Liver (tissue), 9 donors: ENCODE data around the gene TXN. TPM values are rescaled to one million over a fixed set of nuclear protein-coding genes. Genes with fewer than 3 reads are reported as not detected.

ENCODE experiments used
- DNase-seq: peaks from one replicate; pipeline ENCODE4 v3.0.0-alpha.2; 2017; ENCODE audit warnings: low spot score
- H3K27ac ChIP-seq, 2 donors: one replicate each; pipeline ENCODE4 v1.7.0; 2013; ENCODE audit warnings: inconsistent platforms in 2 of 2, low read length in 2 of 2, control low read depth in 1 of 2, low read depth in 1 of 2, mild to moderate bottlenecking in 1 of 2
- H3K27me3 ChIP-seq, 4 donors: one replicate each; pipeline versions ENCODE4 v1.6.1 to v1.7.0; 2013; ENCODE audit warnings: low read length in 3 of 4, inconsistent platforms in 1 of 4, mild to moderate bottlenecking in 1 of 4, moderate library complexity in 1 of 4; ENCODE audit not compliant: control insufficient read depth in 4 of 4, insufficient read depth in 4 of 4
- H3K36me3 ChIP-seq, 4 donors: one replicate each; pipeline versions ENCODE4 v1.6.1 to v1.7.0; 2013; ENCODE audit warnings: low read length in 3 of 4, mild to moderate bottlenecking in 3 of 4, low read depth in 1 of 4, moderate library complexity in 1 of 4; ENCODE audit not compliant: control insufficient read depth in 4 of 4, insufficient read depth in 3 of 4
- H3K4me1 ChIP-seq, 4 donors: one replicate each; pipeline versions ENCODE4 v1.6.1 to v1.7.0; 2013; ENCODE audit warnings: low read length in 3 of 4, mild to moderate bottlenecking in 3 of 4, moderate library complexity in 1 of 4; ENCODE audit not compliant: control insufficient read depth in 4 of 4, insufficient read depth in 4 of 4
- H3K4me3 ChIP-seq, 3 donors: one replicate each; pipeline versions ENCODE4 v1.6.1 to v1.7.0; 2013; ENCODE audit warnings: low read length in 3 of 3, control low read depth in 1 of 3, low read depth in 1 of 3, mild to moderate bottlenecking in 1 of 3
- H3K9ac ChIP-seq, 2 donors: one replicate each; pipeline ENCODE4 v1.7.0; 2013; ENCODE audit warnings: low read length in 2 of 2, mild to moderate bottlenecking in 2 of 2, moderate library complexity in 2 of 2, control low read depth in 1 of 2, low read depth in 1 of 2
- H3K9me3 ChIP-seq, 4 donors: one replicate each; pipeline versions ENCODE4 v1.6.1 to v1.7.0; 2013; ENCODE audit warnings: low read length in 3 of 4; ENCODE audit not compliant: control insufficient read depth in 4 of 4
- EGR1 ChIP-seq, 2 donors: IDR thresholded peaks; 2 replicates each; pipeline ENCODE4 v1.6.1; 2016 to 2018; ENCODE audit warnings: antibody characterized with exemption in 2 of 2, low read depth in 2 of 2
- FOXA1 ChIP-seq: IDR thresholded peaks from 2 replicates; pipeline ENCODE4 v1.6.1; 2016; ENCODE audit warnings: antibody characterized with exemption
- FOXA2 ChIP-seq: IDR thresholded peaks from 2 replicates; pipeline ENCODE4 v1.6.1; 2016; ENCODE audit warnings: antibody characterized with exemption
- GABPA ChIP-seq, 2 donors: IDR thresholded peaks in 1 of 2; conservative IDR thresholded peaks in 1 of 2; 2 replicates each; pipeline ENCODE4 v1.6.1; 2016; ENCODE audit warnings: antibody characterized with exemption in 2 of 2, mild to moderate bottlenecking in 1 of 2, moderate library complexity in 1 of 2
- HNF4A ChIP-seq, 2 donors: conservative IDR thresholded peaks; 2 replicates each; pipeline ENCODE4 v1.6.1; 2016; ENCODE audit warnings: antibody characterized with exemption in 2 of 2, mild to moderate bottlenecking in 2 of 2
- HNF4G ChIP-seq: IDR thresholded peaks from 2 replicates; pipeline ENCODE4 v1.6.1; 2016; ENCODE audit warnings: antibody characterized with exemption
- JUND ChIP-seq, 2 donors: IDR thresholded peaks; 2 replicates each; pipeline ENCODE4 v1.6.1; 2016; ENCODE audit warnings: antibody characterized with exemption in 2 of 2
- MAX ChIP-seq: IDR thresholded peaks from 2 replicates; pipeline ENCODE4 v1.6.1; 2016; ENCODE audit warnings: antibody characterized with exemption
- NR2F2 ChIP-seq: IDR thresholded peaks from 2 replicates; pipeline ENCODE4 v1.6.1; 2016; ENCODE audit warnings: antibody characterized with exemption
- RAD21 ChIP-seq, 2 donors: IDR thresholded peaks; 2 replicates each; pipeline ENCODE4 v1.6.1; 2016; ENCODE audit warnings: antibody characterized with exemption in 2 of 2, mild to moderate bottlenecking in 2 of 2
- RXRA ChIP-seq, 2 donors: IDR thresholded peaks; 2 replicates each; pipeline ENCODE4 v1.6.1; 2017 to 2018; ENCODE audit warnings: antibody characterized with exemption in 2 of 2, mild to moderate bottlenecking in 1 of 2
- SP1 ChIP-seq: IDR thresholded peaks from 2 replicates; pipeline ENCODE4 v1.6.1; 2018; ENCODE audit warnings: antibody characterized with exemption, mild to moderate bottlenecking
- TAF1 ChIP-seq: conservative IDR thresholded peaks from 2 replicates; pipeline ENCODE4 v1.6.1; 2016; ENCODE audit warnings: antibody characterized with exemption, mild to moderate bottlenecking
- YY1 ChIP-seq: IDR thresholded peaks from 2 replicates; pipeline ENCODE4 v1.6.1; 2016; ENCODE audit warnings: antibody characterized with exemption, mild to moderate bottlenecking
- WGBS: extraction: QIAGEN DNeasy Blood & Tissue Kit; methylation state at CpG from one replicate; pipeline ENCODE4 v1.1.7; 2013; 5-methylcytosine and 5-hydroxymethylcytosine counted together
- polyA plus RNA-seq, 2 donors: library from polyadenylated mRNA; stranded (reverse) in 1 of 2; unstranded in 1 of 2; fragments of 200-250 nt in 1 of 2; fragments of >200 nt in 1 of 2; fragmentation: Nextera tagmentation in 1 of 2; extraction: Ambion mirVana in 1 of 2; gene quantifications; one replicate each; pipeline versions ENCODE4 v1.2.1 to v1.2.3, GENCODE V29; 2013 to 2015
- total RNA-seq, 2 donors: library from RNA; depleted of rRNA; stranded (reverse); fragments of >200 nt; gene quantifications; one replicate each; pipeline ENCODE4 v1.2.3, GENCODE V29; 2014
- TF ChIP-seq, protein P1 (sequence below): fragments of 150-350 bp; IDR thresholded peaks from 2 replicates; pipeline ENCODE4 v1.5.1; 2017; ENCODE audit warnings: improper control_type of control experiment, low read depth, low read length; ENCODE audit not compliant: missing input control
- TF ChIP-seq, protein P2 (sequence below): IDR thresholded peaks from 2 replicates; pipeline ENCODE4 v1.6.1; 2016; ENCODE audit warnings: antibody characterized with exemption
- TF ChIP-seq, protein P3 (sequence below): IDR thresholded peaks from 2 replicates; pipeline ENCODE4 v1.6.1; 2016; ENCODE audit warnings: antibody characterized with exemption, mild to moderate bottlenecking
- donor health status: healthy.
- donor health status: healthy.
- donor health status: healthy.
- donor health status: healthy.
- donor health status: healthy.

The TXN gene
- total and polyA plus RNA-seq, 4 donors, result 65.4 to 400 (median 147) TPM

DNA sequence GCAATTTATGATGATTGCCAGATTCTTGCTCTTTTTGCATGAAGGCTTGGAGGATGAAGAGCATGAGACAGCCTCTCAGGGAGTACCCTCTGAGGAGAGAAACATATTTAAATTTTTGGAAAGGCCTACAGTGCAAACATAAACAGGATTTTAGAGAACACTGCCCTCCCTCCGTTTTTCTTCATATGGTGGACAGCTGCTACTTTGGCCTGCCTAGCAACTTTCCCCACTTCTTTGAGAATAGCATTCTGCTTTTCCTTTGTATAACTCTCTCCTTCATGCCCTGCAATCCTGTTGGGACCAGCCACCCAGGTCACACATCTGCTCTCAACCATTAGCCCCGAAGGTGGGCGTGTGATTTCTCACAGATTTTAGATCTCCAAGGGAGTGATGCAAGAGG lies 20.5 kb upstream of the TXN start:
- H3K9me3 ChIP-seq, result no peaks in the 10 kb centered on the region
- 83% methylated on average over 3 of the region's 3 CpGs for WGBS
- no peak overlapping the region for H3K9ac ChIP-seq
- no peak overlapping the region for H3K27ac ChIP-seq
- no peak for DNase-seq
- TF ChIP-seq RAD21 (IDR thresholded peaks at IDR 0.05) (no peak), EGR1 (IDR thresholded peaks at IDR 0.05; ENCODE audit: low read depth in 2 of 2) (no peak), SP1 (no peak), NR2F2 (no peak), JUND (IDR thresholded peaks at IDR 0.05) (no peak), FOXA1 (no peak), RXRA (IDR thresholded peaks at IDR 0.05) (no peak), FOXA2 (no peak), YY1 (no peak), HNF4G (no peak), MAX (no peak), TAF1 (no peak), HNF4A (conservative IDR thresholded peaks at IDR 0.05) (no peak)
- TF ChIP-seq, protein P1, sequence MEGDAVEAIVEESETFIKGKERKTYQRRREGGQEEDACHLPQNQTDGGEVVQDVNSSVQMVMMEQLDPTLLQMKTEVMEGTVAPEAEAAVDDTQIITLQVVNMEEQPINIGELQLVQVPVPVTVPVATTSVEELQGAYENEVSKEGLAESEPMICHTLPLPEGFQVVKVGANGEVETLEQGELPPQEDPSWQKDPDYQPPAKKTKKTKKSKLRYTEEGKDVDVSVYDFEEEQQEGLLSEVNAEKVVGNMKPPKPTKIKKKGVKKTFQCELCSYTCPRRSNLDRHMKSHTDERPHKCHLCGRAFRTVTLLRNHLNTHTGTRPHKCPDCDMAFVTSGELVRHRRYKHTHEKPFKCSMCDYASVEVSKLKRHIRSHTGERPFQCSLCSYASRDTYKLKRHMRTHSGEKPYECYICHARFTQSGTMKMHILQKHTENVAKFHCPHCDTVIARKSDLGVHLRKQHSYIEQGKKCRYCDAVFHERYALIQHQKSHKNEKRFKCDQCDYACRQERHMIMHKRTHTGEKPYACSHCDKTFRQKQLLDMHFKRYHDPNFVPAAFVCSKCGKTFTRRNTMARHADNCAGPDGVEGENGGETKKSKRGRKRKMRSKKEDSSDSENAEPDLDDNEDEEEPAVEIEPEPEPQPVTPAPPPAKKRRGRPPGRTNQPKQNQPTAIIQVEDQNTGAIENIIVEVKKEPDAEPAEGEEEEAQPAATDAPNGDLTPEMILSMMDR, result no peak
- TF ChIP-seq, protein P2, sequence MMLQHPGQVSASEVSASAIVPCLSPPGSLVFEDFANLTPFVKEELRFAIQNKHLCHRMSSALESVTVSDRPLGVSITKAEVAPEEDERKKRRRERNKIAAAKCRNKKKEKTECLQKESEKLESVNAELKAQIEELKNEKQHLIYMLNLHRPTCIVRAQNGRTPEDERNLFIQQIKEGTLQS, result no peak
- H3K4me1 ChIP-seq, result peaks cover 0 to 10% (median 4%) of the 10 kb centered on the region in 4 donors
- H3K4me3 ChIP-seq, result no peak overlapping the region
- no peaks in the 10 kb centered on the region for H3K27me3 ChIP-seq
- no peaks in the 10 kb centered on the region for H3K36me3 ChIP-seq

GRCh38 chr9:110270211-110270995 lies 14.1 kb upstream of the TXN start:
- no peak overlapping the region for H3K4me3 ChIP-seq
- no peak overlapping the region for H3K27ac ChIP-seq
- H3K9ac ChIP-seq, result no peak overlapping the region
- H3K9me3 ChIP-seq, result no peaks in the 10 kb centered on the region
- no peaks in the 10 kb centered on the region for H3K27me3 ChIP-seq
- WGBS, result 90% methylated on average over 3 of the region's 3 CpGs
- no peaks in the 10 kb centered on the region for H3K36me3 ChIP-seq
- no peak for DNase-seq
- no peaks in the 10 kb centered on the region for H3K4me1 ChIP-seq
- TF ChIP-seq FOXA1 (no peak), FOXA2 (no peak), NR2F2 (no peak), HNF4G (no peak), TAF1 (no peak), YY1 (no peak), JUND (IDR thresholded peaks at IDR 0.05) (no peak), RAD21 (IDR thresholded peaks at IDR 0.05) (no peak), GABPA (IDR thresholded peaks at IDR 0.05 in 1 of 2, conservative IDR thresholded peaks at IDR 0.05 in 1 of 2) (no peak), SP1 (no peak), MAX (no peak), EGR1 (IDR thresholded peaks at IDR 0.05; ENCODE audit: low read depth in 2 of 2) (no peak), HNF4A (conservative IDR thresholded peaks at IDR 0.05) (no peak)
- TF ChIP-seq, protein P1, result no peak
- TF ChIP-seq, protein P2, result no peak
- TF ChIP-seq, protein P3, sequence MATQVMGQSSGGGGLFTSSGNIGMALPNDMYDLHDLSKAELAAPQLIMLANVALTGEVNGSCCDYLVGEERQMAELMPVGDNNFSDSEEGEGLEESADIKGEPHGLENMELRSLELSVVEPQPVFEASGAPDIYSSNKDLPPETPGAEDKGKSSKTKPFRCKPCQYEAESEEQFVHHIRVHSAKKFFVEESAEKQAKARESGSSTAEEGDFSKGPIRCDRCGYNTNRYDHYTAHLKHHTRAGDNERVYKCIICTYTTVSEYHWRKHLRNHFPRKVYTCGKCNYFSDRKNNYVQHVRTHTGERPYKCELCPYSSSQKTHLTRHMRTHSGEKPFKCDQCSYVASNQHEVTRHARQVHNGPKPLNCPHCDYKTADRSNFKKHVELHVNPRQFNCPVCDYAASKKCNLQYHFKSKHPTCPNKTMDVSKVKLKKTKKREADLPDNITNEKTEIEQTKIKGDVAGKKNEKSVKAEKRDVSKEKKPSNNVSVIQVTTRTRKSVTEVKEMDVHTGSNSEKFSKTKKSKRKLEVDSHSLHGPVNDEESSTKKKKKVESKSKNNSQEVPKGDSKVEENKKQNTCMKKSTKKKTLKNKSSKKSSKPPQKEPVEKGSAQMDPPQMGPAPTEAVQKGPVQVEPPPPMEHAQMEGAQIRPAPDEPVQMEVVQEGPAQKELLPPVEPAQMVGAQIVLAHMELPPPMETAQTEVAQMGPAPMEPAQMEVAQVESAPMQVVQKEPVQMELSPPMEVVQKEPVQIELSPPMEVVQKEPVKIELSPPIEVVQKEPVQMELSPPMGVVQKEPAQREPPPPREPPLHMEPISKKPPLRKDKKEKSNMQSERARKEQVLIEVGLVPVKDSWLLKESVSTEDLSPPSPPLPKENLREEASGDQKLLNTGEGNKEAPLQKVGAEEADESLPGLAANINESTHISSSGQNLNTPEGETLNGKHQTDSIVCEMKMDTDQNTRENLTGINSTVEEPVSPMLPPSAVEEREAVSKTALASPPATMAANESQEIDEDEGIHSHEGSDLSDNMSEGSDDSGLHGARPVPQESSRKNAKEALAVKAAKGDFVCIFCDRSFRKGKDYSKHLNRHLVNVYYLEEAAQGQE, result no peak
